Measurements from ENCODE around the gene OR2B2.
"Not testable (repeated sequence)": the region's sequence is repeated elsewhere in the genome, so short reads cannot be mapped to it uniquely, and the experiment has no call there.

The OR2B2 gene

GRCh38 chr6:27901801-27902200, 10.4 kb downstream of the OR2B2 start:
- no peak for DNase-seq (ENCODE audit: low read depth, low spot score)
- in situ Hi-C loops (cut with HindIII; ENCODE audit: low sequenced_read_pairs) = no loop called here
- H3K4me3 ChIP-seq (ENCODE audit: low read depth, low read length) = no peak overlapping the region
- TF ChIP-seq CTCF (IDR thresholded peaks at IDR 0.05; ENCODE audit: low read depth, low read length) = no peak

GRCh38 chr6:27900197-27900596, 12.0 kb downstream of the OR2B2 start:
- H3K4me3 ChIP-seq (ENCODE audit: low read depth, low read length); DNase-seq (ENCODE audit: low read depth, low spot score); in situ Hi-C loops (cut with HindIII; ENCODE audit: low sequenced_read_pairs): not testable (repeated sequence)

- H3K4me3 ChIP-seq (ENCODE audit: low read depth, low read length) = no peak overlapping the region
- in situ Hi-C loops (cut with HindIII; ENCODE audit: low sequenced_read_pairs) = loop anchor here (10.0 kb wide), 1 partner anchor 755 kb away; a partner anchor contains a TSS
- no peak for TF ChIP-seq CTCF (IDR thresholded peaks at IDR 0.05; ENCODE audit: low read depth, low read length)
- no peak for DNase-seq (ENCODE audit: low read depth, low spot score)
Measured at GRCh38 chr6:27899543-27899942, 12.7 kb downstream of the OR2B2 start.

GRCh38 chr6:27897580-27898206, 14.5 kb downstream of the OR2B2 start:
- in situ Hi-C loops (cut with HindIII; ENCODE audit: low sequenced_read_pairs) = loop anchor here (10.0 kb wide), 1 partner anchor 753 kb away; a partner anchor contains a TSS
- DNase-seq (ENCODE audit: low read depth, low spot score) = no peak
- H3K4me3 ChIP-seq (ENCODE audit: low read depth, low read length) = no peak overlapping the region
- no peak for TF ChIP-seq CTCF (IDR thresholded peaks at IDR 0.05; ENCODE audit: low read depth, low read length)

GRCh38 chr6:27896398-27896796, 15.8 kb downstream of the OR2B2 start:
- TF ChIP-seq CTCF (IDR thresholded peaks at IDR 0.05; ENCODE audit: low read depth, low read length) = no peak
- no peak overlapping the region for H3K4me3 ChIP-seq (ENCODE audit: low read depth, low read length)
- DNase-seq (ENCODE audit: low read depth, low spot score) = no peak
- in situ Hi-C loops (cut with HindIII; ENCODE audit: low sequenced_read_pairs) = loop anchor here (10.0 kb wide), 1 partner anchor 752 kb away; a partner anchor contains a TSS

- TF ChIP-seq CTCF (IDR thresholded peaks at IDR 0.05; ENCODE audit: low read depth, low read length) = peak; percentile 82
- DNase-seq (ENCODE audit: low read depth, low spot score) = peak; percentile 89
- in situ Hi-C loops (cut with HindIII; ENCODE audit: low sequenced_read_pairs) = loop anchor here (10.0 kb wide), 1 partner anchor 750 kb away; a partner anchor contains a TSS
- peak overlapping the region; percentile 71 for H3K4me3 ChIP-seq (ENCODE audit: low read depth, low read length)
Measured at GRCh38 chr6:27894839-27895762, 17.1 kb downstream of the OR2B2 start.
